ENCODE results near the gene HS3ST4. TPM values are rescaled to one million over a fixed set of nuclear protein-coding genes. Genes with fewer than 3 reads are reported as not detected.

HS3ST4 gene
- total RNA-seq, 3 donors from 2014 or later, result 0.66 to 3.4 TPM; not detected in 1

DNA sequence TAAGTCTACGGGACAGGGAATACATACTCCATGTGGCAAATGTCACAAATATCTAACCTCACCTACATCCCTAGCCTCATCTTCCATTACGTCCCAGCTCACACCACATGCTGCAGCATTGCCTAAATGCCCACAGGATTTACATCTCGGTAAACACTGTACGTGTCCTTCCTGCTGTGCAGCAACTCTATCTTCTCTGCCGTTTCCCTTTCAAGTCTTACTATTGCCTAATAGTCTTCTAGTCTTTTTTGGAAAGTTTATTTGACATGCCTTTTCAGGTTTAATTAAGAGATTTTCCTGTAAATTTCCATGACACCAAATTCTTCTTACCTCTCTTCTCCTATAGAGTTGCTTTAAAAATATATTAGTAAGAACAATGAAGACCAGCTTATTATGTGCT lies 120.5 kb downstream of the HS3ST4 start:
- H3K27ac ChIP-seq, result no peak overlapping the region
- H3K9me3 ChIP-seq, result no peaks in the 10 kb centered on the region
- no peaks in the 10 kb centered on the region for H3K36me3 ChIP-seq
- intact Hi-C loops (cut with DNase I; ENCODE audit: low total_unique reads), result no loop called here
- no peak overlapping the region for H3K4me3 ChIP-seq
- no peak for DNase-seq (ENCODE audit: low spot score in 2 of 2)
- TF ChIP-seq POLR2A (IDR thresholded peaks at IDR 0.05) (no peak), POLR2AphosphoS5 (IDR thresholded peaks at IDR 0.05) (no peak)
- TF ChIP-seq, protein P1, sequence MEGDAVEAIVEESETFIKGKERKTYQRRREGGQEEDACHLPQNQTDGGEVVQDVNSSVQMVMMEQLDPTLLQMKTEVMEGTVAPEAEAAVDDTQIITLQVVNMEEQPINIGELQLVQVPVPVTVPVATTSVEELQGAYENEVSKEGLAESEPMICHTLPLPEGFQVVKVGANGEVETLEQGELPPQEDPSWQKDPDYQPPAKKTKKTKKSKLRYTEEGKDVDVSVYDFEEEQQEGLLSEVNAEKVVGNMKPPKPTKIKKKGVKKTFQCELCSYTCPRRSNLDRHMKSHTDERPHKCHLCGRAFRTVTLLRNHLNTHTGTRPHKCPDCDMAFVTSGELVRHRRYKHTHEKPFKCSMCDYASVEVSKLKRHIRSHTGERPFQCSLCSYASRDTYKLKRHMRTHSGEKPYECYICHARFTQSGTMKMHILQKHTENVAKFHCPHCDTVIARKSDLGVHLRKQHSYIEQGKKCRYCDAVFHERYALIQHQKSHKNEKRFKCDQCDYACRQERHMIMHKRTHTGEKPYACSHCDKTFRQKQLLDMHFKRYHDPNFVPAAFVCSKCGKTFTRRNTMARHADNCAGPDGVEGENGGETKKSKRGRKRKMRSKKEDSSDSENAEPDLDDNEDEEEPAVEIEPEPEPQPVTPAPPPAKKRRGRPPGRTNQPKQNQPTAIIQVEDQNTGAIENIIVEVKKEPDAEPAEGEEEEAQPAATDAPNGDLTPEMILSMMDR (IDR thresholded peaks at IDR 0.05), result no peak
- no peaks in the 10 kb centered on the region for H3K4me1 ChIP-seq
- peaks cover 0 to 2% of the 10 kb centered on the region in 2 donors for H3K27me3 ChIP-seq

DNA sequence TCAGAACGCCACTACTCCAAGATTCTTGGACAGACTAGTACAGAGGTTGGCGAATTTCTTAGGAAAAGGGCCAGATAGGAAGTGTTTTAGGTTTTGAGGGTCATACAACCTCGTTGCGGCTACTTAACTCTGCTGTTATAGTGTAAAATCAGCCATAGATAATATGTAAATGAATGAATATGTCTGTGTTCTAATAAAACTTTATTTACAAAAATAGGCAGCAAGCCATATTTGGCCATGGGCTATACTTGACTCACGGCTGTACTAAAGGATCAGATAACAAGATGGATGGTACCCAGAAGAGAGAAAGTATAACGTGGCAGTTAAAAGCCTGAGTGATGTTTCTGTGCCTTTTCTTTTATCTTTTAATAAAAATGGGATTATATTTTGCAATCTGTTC lies 125.5 kb downstream of the HS3ST4 start:
- intact Hi-C loops (cut with DNase I; ENCODE audit: low total_unique reads), result no loop called here
- H3K36me3 ChIP-seq, result no peaks in the 10 kb centered on the region
- H3K9me3 ChIP-seq, result no peaks in the 10 kb centered on the region
- no peak overlapping the region for H3K4me3 ChIP-seq
- no peak for TF ChIP-seq POLR2A (IDR thresholded peaks at IDR 0.05)
- TF ChIP-seq POLR2AphosphoS5 (IDR thresholded peaks at IDR 0.05), result no peak
- TF ChIP-seq, protein P1 (IDR thresholded peaks at IDR 0.05), result no peak
- no peak overlapping the region for H3K27ac ChIP-seq
- H3K4me1 ChIP-seq, result no peaks in the 10 kb centered on the region
- peaks cover 0 to 2% of the 10 kb centered on the region in 2 donors for H3K27me3 ChIP-seq
- DNase-seq (ENCODE audit: low spot score in 2 of 2), result no peak

DNA sequence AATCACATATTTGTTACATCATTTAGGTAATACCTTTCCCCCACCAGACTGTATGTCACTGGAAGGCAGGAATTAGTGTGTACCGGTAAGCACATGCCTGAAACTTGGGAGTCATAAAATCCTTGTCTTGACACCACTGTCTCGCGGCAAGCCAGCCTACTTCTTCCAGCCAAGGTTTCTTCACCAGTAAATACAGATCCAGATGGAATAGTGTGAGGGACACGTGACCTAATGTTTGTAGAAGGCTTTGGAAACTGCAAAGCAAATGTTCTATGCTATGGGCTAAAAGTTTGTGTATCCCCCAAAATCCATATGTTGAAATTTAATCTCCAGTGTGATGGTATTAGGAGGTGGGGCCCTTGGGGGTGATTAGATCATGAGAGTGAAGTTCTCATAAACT lies 126.1 kb downstream of the HS3ST4 start:
- Histone ChIP-seq H3K4me1 (no peaks in the 10 kb centered on the region), H3K36me3 (no peaks in the 10 kb centered on the region), H3K9me3 (no peaks in the 10 kb centered on the region), H3K27me3 (peaks cover 0 to 2% of the 10 kb centered on the region in 2 donors), H3K27ac (no peak overlapping the region), H3K4me3 (no peak overlapping the region)
- intact Hi-C loops (cut with DNase I; ENCODE audit: low total_unique reads), result no loop called here
- TF ChIP-seq POLR2AphosphoS5 (IDR thresholded peaks at IDR 0.05) (no peak), POLR2A (IDR thresholded peaks at IDR 0.05) (no peak)
- TF ChIP-seq, protein P1 (IDR thresholded peaks at IDR 0.05), result no peak
- DNase-seq (ENCODE audit: low spot score in 2 of 2), result no peak

DNA sequence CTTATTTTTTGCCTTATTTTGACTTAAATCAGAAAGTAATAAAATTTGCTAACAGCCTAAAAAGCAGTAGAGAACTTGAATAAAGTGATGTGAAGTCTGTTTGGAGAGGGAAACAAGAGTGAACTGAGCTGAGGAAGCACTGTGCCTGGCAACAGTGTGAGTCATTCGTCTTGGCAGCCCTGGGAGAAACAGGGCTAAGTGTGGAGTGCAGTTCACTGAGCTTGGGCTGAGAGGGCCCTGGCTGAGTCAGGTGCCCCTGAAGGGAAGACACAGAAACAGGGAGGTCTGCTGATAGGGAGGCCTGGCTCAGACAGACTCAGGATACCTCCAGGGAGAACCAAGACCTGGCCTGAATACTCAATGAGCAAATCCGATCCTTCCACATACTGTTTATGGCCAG lies 132.1 kb downstream of the HS3ST4 start:
- DNase-seq (ENCODE audit: low spot score in 2 of 2), result no peak
- intact Hi-C loops (cut with DNase I; ENCODE audit: low total_unique reads), result loop anchor here (5.0 kb wide), 1 partner anchor 607 kb away; the partner anchor contains the start of gene AQP8

DNA sequence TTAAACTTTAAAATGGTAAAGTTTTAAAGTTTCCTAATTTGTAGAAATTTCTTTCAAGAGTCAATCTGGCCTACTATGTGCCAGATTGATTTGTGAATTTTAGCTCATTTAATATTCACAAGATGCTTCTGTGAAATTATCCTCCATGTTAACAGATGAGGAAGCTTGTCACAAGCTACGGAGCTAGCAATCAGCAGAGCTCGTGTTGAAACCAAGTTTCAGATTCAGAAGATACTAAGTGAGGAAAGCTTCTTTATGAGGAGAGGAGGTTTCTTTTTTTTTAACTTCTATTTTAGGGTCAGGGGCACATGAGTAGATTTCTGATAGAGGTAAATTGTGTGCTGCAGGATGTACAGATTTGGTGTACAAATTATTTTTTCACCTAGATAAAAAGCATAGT lies 135.9 kb downstream of the HS3ST4 start:
- no peak for DNase-seq (ENCODE audit: low spot score in 2 of 2)
- Histone ChIP-seq H3K9me3 (no peaks in the 10 kb centered on the region), H3K27me3 (no peaks in the 10 kb centered on the region), H3K4me3 (no peak overlapping the region), H3K4me1 (no peaks in the 10 kb centered on the region), H3K36me3 (no peaks in the 10 kb centered on the region), H3K27ac (no peak overlapping the region)
- intact Hi-C loops (cut with DNase I; ENCODE audit: low total_unique reads), result no loop called here
- TF ChIP-seq, protein P1 (IDR thresholded peaks at IDR 0.05), result no peak
- TF ChIP-seq POLR2AphosphoS5 (IDR thresholded peaks at IDR 0.05), result no peak
- no peak for TF ChIP-seq POLR2A (IDR thresholded peaks at IDR 0.05)

More for the DNA sequence above, 132.1 kb downstream of the HS3ST4 start:
- H3K9me3 ChIP-seq, result no peaks in the 10 kb centered on the region
- H3K27me3 ChIP-seq, result no peaks in the 10 kb centered on the region
- H3K27ac ChIP-seq, result no peak overlapping the region
- H3K4me1 ChIP-seq, result no peaks in the 10 kb centered on the region
- TF ChIP-seq POLR2AphosphoS5 (IDR thresholded peaks at IDR 0.05) (no peak), POLR2A (IDR thresholded peaks at IDR 0.05) (no peak)
- TF ChIP-seq, protein P1 (IDR thresholded peaks at IDR 0.05), result no peak
- H3K4me3 ChIP-seq, result no peak overlapping the region
- no peaks in the 10 kb centered on the region for H3K36me3 ChIP-seq
